Iris pigment epithelial cell (primary cell): ENCODE results near the gene KCNIP2.
A peak's percentile ranks its signal among the peaks of the same experiment; 100 is the strongest.
"Not testable (repeated sequence)": the region's sequence is repeated elsewhere in the genome, so short reads cannot be mapped to it uniquely, and the experiment has no call there.

ENCODE experiments used
- DNase-seq: peaks from one replicate; pipeline ENCODE4 v3.0.0-alpha.2; 2011; ENCODE audit warnings: low read depth

The KCNIP2 gene

DNA sequence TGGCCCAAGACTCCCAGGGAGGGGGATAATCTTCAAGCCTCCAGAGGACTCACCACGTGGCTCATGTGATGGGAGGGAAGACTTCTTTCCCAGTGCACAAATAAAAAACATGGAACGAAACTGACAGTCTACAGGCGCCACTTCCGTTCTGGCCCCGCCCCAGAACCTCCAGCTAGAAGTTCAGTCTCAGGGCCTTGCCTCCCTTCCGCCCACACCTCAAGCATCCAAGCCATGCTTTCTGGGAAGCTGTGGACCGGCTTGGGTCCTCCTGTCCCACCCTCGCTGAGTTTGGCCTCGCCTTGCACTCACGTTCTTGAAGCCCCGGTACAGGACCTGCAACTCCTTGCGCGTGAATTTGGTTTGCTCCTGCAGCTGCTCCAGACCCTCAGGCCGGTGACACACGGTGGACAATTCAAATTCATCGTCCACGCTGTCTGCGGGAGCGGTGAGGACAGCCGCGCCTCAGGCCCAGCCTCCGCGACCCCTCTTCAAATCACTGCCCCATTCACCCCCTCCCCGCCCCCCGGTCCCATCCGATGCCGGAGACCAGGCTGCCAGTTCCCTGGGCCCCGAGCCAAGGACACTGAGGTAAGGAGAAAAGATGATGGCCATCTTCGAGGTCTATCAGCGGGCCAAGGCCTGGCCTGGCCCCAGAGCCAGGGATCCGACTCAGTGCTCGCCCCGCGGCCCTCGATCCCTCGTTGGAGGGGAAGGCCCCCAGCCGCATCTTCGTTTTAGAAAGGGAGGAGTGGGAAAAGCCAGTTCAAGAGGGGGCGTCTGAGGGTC lies 14.6 kb downstream of the KCNIP2 start:
- no peak for DNase-seq

DNA sequence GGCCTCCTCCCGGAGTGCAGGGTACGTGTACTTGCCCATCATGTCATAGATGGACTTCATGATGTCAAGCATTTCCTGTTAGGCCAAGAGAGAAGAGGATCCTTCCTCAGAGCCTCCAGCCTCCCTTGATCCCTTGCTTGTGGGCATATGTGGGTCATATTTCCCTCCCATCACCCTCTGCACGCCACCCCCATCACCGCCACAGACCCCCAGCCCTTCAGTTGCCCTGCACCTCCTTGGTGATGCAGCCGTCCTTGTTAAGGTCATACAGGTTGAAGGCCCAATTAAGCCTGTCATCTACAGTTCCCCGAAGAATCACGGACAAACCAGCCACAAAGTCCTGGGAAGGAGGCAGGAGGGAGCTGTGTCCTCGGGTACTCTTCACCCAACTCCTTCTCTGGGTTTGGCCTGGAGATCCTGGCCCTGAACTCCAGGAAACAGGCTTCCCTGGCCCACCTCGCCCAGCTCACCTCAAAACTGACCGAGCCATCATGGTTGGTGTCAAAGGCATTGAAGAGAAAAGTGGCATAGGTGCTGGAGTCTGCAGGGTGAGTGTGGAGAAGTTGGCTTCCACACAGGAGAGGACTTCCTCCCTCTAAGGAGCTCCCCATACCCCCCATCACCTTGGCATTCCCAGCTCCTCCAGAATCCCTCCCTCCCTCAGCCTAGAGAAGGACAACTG lies 15.5 kb downstream of the KCNIP2 start:
- DNase-seq, result no peak

DNA sequence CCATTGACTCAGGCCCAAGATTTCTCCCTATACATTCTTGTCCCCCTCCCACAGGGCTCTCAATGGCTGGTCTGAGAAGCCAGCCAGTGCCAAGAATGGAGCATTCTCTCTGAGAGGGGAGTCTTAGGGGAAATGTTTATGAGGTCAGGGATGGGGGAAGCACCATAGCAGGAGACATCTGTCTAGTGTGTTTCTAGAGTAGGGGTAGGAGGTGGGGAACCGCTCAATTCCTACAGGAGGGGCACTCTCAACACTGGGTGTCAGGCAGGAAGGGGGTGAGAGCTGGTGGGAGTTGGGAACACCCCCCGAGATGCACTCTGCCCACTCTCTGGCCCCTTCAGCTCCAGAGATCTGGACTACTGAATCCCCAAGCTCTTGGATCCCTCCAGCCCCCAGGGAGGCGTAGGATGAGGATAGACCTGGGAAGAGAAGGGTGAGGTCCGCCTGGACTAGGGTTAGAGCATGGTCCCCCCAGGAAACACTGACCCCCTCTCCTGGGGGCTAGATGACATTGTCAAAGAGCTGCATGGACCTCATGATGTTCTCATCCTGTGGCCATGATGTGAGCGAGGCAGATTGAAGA lies 16.7 kb downstream of the KCNIP2 start:
- DNase-seq, result no peak

DNA sequence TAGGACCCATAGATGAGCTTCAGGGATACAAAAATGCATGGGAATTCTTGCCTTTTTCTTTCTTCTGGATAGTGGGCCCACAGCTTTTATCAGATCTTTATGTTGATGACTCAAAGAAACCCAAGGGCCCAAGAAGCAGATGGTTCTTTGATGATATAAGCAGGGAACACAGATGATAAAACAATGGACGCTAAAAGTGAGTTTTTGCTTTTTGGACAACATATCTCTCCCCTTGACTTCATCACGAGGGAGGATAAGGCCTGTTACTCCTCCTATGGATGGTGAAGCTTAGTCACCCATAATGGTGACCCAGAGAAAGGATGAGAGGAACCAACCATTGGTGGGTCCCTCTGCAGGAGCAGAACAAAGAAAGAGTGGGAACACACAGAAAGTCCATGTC lies 18.9 kb downstream of the KCNIP2 start:
- DNase-seq, result no peak

DNA sequence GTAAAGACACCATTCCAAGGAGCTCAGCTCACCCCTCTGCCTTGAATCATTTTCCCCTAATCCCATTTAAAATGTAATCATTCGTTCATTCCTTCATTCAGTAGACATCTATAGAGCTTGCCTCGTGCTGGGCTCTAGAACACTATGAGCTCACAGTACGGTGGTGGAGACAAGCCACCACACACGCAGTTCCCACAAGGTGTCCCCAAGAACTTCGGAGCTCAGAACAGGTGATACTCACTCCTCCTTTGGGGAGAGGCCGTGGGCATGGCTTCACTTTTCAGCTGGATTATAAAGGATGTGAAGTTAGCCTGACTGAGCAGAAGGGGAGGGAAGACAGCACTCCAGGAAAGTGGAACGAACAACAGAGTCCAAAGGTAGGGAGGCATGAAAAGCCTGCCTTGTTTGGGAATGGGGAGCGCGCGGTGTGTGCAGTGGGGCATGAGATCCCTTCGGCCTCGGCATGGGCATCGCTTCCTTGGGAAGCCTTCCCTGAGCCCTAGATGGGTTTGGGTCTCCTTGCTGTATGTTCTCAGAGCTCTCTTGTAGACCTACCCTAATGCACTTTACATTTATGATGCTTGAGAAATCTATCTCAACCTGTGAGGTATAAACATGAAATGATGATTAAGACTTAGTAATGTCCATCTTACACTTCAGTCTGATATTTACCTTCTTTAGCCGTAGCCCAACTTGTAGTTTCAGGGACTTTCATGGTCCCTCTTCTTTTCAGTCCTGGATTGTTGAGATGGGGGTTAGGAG lies 24.5 kb downstream of the KCNIP2 start:
- DNase-seq, result peak; percentile 42

DNA sequence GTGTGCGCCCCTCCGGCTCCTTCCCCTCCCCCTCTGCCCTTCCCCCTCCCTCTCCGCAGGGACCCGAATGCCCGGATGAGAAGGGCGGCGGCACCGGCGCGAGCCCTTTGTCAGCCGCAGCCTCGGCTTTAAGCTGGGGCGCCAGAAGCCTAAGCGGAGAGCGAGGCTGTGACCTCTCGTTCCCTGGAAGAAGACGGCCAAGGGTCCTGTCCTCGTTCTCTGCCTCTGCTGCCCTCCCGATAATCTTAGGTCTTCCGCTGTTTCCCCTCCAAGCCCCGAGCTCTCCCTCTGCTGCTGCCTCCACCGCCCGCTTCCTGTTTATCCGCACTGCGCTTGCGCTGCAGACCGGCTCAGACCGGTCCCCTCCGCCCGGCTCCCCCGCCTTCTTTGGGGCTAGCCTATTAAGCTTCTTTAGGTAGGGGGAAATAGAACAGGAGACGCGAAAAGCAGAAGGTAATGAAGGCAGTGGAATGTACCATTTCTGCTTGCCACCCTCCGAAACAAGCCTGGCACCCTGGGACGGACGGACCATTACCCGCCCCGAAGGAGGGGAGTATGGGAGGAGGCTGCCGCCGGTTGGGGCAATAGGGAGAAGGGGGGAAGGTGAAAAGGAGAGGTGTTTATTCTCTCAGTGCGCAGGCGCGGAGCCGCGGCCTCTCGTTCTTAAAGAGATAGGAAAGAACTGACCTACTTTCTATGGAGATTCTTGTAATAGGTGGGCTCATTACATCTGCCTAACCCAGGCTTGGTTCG lies 25.3 kb downstream of the KCNIP2 start, which contains the start of gene OGA:
OGA (minus strand) TSS at position 326 of the 753 bp plus-strand sequence. CDS start 422 bp downstream, outside the sequence.
- DNase-seq, result peak; percentile 100

DNA sequence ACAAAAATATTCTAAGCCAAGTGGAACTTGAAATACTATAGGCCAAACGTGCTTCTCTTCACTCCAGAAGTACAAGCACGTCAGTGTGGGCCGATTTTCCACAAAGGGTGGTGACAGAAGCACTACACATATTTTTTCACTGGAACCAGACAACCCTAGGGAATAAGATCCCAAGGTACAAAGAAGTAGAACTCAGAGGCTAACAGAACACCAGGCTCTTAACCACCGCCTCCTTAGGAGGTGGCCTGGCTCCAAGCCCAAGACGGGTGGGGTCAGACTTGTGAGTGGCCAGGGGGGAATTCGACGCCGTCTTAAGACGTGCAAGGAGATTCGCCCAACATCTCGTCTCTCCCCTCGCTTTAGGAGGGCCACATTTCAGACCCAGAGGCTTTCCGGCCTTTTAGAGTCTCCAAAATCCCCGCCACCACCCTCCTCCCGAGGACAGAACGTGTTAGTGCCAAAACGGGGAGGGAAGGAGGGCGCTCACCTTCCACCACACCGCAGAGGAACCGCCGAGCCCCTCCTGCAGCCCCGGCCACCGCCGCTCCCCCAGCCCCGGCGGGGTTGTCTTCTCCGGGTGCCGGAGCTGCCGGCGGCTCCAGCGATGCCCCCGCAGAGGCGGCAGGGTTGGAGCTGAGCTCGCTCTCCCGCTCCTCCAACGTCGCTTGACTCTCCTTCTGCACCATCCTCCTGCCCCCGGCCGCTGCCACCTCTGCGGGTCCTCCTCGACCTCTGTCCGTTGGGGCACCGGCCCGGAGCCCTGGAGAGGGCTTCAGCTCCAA lies 26.1 kb downstream of the KCNIP2 start:
- DNase-seq, result peak; percentile 98

DNA sequence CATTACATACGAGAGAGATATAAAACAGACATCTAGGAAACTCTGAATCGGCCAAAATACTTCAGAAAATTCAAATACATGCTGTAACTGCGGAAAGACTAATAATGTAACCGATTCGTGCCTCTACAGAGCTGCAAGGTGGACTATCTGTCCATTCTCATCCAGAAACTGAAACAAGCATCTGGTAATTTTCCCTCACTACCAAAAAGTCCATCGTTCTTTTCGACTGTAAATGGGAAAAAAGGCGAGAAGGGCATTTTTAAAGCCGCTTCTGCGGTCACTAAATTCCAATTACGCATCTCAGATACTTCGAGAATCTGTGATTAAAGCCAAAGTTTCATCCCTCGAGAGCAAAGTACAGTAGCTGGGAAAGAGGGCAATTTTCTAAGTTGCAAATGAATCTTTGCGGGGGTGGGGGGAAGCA lies 26.7 kb downstream of the KCNIP2 start:
- no peak for DNase-seq

DNA sequence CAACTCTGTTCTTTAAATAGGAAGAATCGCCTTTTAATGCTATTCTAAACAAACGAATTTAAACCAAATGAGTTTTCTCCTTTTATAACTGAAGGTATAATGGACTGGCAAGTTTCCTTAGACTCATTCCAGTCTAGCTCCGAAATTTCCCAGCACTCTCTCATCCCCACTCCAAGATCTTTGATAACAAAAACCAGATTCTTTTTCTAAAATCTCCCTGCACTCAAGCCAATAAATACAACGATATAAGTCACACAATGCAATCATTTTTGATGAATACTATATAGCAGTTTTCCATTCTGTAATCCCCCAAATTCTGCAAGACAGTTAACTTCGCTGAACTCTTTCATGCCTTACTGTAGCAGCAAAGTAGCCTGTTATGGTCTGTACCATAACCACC lies 27.2 kb downstream of the KCNIP2 start:
- no peak for DNase-seq

DNA sequence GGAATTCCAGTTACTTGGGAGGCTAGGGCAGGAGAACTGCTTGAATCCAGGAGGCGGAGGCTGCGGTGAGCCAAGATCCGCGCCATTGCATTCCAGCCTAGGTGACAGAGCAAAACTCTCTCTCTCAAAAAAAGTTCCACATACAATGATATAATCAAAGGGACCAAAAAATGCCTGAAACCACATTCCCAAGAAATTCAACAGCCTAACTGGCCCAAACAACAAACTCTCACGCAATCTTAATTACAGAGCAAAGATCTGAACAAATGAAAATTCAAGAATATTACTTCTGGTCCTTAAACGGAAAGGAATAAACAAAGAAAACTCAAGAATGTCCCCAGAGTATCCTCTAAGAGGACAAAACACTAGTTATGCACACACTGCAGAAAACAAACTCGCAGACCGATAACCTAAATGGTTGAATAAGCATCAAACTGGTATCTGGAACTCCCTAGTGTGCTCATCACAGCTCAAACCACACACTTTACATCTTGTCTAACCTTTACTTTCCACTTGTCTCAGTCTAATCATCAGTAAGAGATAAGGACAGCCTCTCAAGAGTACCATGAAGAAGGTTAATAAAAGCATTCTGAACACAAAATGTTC lies 29.0 kb downstream of the KCNIP2 start:
- DNase-seq, result no peak

DNA sequence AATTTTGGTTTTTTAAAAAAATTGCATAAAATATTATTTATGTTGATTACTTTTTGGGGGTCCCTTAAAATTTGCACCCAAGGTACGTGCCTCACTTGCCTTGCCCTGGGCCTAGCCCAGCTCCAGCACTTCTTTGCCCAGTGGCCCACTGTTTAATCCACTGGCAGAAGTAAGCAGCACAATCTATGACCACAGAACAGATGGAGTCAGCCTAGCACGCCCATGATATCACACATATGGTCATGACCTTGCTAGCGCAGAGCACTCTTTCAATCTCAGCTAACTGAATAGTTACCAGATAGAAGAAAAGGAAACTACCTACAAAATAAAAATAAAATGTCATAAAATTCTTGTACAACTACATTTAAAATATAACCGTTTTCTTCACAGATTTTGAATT lies 31.0 kb downstream of the KCNIP2 start:
- DNase-seq, result no peak

DNA sequence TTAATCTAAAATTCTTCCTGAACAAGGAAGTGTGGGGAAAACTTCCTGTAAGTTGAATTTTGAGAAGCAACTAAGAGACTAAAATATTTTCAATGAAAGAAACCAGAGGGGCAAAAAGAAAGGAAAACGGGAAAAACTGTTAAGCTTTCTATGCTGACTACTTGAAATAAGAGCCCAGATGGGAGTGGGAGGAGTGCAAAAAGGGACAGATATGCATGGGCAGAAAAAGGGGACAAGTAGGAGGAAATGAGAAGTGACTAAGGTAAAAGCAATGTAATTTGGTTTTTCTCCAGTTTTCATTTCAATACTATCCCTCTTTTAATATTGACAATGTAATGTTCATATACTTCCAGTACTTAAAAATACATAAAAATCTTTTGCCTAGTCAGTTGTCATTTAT lies 36.4 kb downstream of the KCNIP2 start:
- no peak for DNase-seq

DNA sequence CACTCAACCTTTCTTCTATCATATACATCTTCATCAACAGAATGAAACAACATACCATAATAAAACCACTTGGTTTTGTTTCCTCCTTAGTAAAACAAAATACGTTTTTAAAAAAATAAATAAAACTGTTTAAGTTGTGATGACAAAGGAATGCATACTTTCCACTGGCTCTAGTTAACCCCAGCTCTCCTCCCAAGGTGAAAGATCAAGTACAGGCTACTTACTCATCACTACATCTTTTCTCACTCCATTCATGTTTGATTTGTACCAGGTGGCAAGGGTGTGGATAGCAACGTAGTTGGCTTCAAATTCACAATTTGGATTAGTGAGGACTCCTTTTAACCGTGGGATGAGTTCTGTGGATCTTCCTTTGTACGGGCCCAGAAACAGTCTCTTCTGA lies 40.1 kb downstream of the KCNIP2 start:
- no peak for DNase-seq

DNA sequence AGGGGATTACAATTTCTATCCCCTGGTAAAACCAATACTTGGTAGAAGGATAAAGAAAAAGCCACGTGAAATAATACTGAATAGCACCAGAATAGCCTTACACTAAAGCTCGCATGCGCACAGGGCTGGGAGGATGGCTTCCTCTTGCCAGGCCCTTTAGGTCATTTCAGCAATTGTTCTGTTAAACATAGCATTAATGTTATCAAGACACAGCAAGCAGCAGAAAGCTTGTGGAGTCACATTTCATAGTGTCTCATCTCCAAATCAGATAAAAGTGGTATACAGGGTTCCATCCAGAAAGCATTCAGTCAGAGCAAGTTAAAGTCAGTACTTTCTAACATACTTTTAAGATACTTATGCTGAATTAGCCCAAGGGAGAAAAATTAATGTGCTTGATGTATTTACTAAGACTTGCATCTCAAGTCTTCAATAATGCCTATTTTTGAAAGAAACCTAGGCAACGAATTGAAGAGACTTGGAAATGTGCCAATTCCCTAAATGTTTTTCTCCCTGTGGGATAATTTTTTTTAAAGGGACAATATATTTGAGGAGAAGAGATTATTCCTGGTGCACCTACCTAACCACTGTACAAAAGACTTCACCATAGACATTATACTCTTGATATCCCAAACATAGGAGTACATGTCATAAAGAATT lies 46.1 kb downstream of the KCNIP2 start:
- DNase-seq, result no peak

DNA sequence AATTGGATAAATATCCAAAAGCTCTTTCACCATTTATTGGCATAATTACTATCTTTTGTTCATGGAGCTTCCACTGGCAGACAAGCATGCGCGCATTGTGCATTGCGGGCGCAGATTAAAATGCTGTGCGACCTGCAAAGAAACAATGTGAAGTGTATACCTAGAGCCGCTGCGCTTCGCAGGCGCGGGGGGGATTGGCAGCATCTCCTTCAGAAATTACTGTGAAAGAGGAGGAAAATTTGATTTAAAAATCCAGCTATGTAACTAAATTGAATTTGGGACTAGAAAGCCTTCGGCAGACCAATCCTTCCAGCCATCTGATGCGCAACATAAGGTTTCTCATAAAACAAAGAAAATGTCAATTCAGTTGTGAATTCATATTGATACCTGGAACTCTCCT lies 50.1 kb downstream of the KCNIP2 start:
- DNase-seq, result no peak

DNA sequence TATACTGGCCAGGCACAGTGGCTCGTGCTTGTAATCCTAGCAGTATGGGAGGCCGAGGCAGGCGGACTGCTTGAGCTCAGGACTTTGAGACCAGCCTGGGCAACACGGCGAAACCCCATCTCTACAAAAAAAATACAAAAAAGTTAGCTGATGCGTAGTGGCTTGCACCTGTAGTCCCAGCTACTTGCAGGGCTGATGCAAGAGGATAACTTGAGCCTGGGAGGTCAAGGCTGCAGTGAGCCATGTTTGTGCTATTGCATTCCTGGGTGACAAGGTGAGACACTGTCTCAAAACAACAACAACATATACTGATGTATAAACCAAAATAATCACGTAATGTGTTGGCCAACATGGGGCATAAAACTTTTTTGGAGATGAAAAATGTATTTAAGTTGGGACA lies 53.9 kb downstream of the KCNIP2 start:
- no peak for DNase-seq

DNA sequence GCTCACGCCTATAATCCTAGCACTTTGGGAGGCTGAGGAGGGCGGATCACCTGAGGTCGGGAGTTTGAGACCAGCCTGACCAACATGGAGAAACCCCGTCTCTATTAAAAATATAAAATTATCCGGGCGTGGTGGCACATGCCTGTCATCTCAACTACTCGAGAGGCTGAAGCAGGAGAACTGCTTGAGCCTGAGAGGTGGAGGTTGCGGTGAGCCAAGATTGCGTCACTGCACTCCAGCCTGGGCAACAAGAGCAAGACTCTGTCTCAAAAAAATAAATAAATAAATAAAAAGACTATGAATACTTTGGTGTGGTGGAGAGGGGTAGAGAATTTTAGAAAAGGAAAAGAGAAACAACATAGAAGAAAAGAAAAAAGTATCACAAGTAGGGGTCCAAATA lies 54.4 kb downstream of the KCNIP2 start:
- not testable (repeated sequence) for DNase-seq

DNA sequence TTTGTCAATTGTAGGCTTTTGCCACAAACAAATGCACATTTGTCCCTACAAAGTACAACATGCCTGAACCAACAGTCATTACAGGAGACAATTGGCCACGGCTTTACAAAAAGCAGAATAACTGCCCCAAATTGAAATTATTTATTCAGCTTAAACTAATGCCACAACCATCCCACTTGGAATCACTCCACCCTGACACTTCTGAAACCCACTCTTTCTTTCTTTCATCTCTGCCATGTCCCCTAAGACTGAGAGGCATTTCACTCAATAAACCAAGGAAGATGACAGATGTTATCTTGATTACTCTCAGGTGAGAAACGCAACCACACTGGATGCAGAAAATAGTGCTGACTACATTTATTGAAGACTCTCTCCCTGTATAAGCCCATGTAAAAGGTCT lies 57.8 kb downstream of the KCNIP2 start:
- DNase-seq, result no peak

DNA sequence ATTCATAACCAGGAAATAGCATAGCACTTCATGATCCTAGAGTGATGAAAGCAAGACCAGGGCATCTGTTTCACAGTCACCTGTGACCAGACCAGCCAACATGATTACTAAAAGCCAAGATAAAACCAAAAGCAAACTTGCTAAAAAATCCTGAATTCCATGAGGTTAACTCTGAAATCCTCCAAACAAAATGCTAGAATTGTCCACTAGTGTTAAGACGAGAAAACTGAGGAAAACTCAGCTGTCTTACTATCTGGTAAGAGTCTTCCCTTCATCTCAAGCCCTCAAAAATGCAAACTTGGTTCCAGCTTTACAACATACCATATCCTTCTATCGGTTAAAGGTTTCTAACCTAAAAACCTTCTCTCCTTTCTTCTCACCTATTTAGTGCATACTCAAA lies 59.0 kb downstream of the KCNIP2 start:
- no peak for DNase-seq

DNA sequence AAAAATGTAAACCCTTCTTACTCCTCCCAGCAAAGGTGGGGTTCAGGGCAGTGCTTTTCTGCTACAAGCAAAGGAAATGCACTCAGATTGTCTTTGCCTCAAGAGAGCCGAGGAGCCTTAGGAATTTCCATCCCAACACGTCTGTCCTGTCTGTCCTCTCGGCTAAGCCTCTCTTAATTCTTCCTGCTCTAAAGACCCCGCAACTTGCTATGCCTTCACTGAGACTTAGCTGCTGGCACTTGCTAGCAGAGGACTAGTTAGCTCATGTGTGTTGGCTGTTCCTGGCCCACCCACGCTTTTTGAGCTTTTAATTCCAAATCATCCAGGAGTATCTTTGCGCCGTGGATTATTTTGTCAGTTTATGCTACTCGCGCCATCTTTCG lies 59.9 kb downstream of the KCNIP2 start:
- no peak for DNase-seq
